T follicular helper cell (primary cell): ENCODE results near the gene PAMR1.
A peak's percentile ranks its signal among the peaks of the same experiment; 100 is the strongest.

Source experiments
- DNase-seq: peaks from one replicate; pipeline ENCODE4 v3.0.0-alpha.2; 2020; ENCODE audit warnings: low read depth

PAMR1 gene

DNA sequence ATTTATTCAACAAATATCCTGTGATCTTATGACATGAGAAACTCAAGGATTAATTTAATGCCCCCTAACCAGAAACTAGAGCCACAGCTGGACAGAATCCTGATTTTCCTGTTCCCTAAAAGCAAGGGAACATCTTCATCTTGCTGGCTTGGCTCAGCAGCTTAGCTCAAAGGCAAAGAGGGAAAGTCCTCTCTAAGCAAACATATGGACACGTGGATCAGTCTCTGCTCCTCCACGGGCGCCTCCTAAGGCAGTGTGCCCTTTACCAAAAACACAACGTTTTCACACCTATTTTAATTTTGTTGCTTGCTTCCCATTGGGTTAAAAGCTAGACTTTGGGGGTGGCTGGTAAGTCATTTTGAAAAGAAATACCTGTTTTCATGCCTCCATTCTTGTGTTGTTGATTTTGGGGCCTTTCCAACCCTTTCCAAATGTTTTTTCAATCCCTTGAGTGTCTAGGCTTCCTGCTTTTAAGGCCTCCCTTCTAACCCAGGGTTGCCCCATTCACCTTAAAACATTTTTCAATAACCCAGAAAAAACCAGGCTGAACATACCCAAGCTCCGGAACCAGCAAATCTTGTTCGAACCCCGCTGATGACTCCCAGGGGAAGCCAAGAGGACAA, 121.5 kb downstream of the PAMR1 start:
- no peak for DNase-seq

DNA sequence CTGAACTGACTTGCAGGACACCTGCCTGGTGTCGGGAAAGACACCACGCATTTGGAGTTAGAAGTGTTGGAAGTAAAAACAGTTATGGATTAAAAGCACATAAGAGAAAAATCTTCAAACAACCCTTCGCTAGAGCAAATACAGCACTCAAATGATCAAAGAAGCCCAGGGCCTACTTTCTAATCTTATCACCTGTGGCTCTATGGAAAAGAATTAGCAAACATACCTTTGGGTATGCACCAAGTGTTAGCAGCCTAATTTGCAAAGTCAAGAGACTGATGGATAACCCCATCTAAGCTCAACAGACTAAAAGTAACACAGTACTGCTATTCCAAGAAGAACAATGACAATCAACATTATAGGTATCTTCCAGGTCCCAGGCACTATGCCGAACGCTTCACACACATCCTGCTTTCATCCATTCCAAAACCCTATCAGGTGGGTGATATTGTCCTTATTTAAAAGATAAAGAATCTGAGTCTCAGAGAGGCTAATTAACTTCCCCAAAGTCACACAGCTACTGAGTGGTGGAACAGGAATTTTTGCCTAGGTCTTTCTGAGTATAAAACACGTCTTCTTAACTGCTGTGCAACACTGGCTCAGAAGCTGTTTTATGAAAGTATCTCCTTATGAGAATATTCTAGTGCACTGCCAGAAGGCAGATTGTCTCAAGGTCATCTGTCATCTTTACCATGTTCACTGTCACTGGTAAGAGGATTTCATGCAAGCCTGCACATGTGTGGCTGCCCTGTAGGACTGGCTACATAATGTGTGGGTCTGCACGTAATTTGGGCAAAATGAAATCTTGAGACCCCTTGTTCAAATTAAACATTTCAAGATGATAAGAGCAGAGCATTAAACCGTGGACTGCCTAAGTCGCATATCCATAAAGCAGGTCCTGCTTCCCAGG, 122.4 kb downstream of the PAMR1 start:
- DNase-seq = no peak

DNA sequence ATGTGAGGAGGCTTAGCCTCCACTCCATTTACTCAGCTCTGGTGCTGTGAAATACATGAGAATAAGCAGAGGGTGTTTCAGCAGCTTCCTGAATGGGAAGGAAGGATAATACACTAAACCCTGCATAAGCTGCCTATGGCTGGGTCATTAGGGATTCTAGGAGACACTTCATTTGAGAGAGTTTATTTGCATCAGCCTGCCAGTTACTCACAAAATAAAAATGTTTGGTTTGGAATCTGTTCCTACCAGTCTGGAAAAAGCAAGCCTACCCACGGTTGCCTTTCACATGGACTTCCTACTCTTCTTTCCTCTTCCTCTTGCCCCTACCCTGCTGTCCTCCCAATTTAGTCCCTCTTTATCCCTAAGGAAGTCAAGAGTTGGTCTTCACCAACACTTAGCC, 126.5 kb downstream of the PAMR1 start:
- DNase-seq = no peak

DNA sequence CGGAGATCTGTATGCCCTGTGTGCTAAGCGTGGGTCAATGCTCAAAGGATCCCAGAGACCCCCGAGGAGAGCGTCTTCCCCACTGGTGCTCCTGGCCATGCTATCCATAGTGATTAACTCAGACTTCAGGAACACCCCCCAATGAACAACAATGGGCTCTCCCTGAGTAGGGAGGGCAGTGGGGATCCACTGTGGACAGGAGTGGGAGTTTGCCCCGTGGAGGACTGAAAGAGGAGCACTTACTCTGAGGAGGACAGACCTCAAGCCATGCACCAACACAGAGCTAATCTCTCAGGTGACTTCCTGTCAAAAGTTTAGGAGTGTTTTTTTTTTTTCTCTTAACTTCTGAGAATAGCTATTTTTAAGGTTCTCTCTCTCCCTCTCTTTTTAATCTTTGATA, 130.5 kb downstream of the PAMR1 start:
- DNase-seq = no peak

DNA sequence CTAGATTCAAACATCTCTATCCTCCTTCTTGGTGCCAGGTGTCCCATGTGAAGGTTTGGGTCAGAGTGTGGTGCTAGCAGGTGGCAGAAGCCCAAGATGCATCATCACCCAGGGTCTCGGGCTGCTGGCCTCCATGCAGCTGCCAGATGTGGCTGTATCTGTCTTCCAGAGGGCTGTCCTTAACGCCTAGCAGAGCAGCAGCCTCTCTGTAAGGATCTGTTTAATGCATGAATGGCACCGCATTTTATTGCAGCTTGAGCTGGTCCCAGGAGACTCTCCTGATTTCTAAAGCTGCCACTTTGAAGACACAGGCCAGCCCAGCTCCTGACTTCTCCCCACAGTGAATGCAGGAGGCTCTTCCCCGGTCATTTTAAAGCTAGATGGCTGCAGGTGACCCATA, 132.3 kb downstream of the PAMR1 start:
- DNase-seq = no peak

DNA sequence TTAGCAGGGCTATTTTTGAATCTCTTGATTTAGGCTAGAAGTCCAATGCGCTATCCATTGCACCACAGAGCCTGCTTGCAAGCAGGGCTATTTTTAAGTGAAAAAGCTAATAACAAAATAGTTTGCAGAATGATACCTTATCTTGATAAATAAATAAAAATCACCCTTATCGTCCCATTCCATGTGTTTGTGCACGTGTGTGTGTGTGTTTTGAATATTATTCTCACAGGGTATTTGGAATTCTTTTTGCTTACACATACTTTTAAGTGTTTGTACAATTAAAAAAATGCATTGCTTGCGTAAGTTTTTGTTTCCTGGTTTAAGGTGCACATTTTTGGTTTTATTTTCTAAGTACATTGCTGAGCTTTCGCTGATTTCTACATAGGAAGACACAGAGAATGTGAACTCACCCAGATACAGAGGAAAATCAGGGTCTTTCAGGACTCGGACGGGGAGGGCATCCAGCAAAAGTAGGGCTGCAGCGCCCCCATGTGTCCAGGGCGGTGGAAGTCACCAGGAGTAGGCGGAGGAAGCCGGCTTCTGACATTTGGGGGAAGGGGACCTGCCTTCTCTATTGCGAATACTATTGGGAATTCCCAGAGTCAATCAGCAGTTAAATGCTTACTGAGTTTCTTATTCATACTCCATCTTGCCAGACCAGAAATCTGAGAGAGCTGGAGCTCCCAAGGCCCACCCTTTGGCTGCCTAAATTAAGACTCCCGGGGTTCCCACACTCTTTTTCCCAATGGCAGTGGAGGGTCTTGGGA, 133.3 kb downstream of the PAMR1 start:
- DNase-seq = peak; percentile 79

DNA sequence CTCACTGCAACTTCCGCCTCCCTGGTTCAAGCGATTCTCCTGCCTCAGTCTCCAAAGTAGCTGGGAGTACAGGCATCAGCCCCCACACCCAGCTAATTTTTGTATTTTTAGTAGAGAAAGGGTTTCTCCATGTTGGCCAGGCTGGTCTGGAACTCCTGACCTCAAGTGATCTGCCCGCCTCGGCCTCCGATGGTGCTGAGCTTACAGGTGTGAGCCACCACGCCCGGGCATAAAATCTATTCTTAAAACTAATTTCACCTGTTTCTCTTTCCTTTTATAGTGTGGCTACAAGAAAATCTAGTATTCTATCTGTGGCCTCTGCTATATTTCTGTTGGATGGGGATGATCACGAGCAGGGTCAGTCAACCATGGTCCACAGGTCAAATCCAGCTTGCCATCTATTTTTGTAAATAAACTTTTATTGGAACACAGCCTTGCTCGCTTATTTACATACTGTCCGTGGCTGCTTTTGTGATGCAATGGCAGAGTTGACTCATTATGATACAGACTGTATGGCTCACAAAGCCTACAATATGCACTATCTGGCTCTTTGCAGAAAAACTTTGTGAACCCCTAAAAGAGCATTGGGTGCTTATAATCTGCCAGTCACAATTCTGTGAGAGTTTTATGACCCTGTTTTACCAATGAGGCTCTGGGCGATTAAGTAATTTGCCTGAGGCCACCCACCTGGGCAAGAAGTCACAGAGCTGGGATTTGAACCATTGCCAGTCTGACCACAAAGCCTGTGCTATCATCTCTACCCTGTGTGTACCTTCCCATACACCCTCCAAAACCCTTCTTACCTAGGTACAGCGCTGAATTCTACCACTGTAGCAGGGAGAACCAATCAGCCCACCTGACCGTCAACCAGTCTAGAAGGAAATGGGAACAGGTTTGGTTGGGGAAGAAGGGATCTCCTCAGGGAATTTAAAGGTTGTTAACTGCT, 134.4 kb downstream of the PAMR1 start:
- DNase-seq = no peak

DNA sequence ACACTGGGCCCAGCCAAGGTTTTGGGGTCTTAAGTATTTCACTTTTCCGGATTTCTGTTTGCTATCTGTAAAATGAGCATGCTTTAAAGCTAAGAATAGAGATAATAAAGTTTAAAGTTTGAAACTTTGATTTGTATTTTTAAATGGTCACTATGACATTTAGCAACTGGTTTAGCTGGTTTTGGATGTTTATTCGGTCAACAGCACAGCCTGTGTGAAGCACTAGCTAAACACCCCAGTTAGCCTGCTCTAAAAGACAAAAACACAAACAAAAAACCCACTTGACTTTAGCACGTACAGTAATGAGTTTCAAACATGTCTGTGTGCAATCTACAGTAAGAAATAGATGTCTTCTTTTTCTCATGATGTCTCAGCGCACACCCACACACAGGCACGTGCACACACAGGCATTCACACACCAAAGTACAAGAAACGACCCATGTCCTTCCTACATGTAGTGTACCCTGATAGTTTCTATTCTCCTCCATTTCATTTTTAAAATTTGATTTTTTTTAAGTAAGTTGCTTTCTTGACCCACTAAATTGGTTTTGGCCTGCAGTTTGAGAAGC, 135.4 kb downstream of the PAMR1 start:
- no peak for DNase-seq

DNA sequence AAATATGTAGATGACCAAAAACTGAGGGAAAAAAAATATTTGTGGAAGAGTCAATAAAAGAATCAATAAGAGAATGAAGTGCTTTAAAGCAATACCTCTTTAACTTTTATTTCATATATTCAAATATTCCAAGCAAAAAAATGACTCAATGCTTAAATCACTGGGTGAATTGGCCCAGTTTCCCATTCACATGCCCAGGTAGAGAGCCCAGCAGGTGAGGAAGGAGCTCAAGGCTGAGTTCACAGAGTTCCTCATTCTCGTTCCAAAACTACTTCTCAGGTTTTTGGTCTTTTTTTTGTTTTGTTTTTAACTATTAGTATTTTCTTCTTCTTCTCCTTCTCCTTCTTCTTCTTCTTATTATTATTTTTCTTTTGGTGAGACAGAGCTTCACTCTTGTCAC, 136.3 kb downstream of the PAMR1 start:
- DNase-seq = no peak

DNA sequence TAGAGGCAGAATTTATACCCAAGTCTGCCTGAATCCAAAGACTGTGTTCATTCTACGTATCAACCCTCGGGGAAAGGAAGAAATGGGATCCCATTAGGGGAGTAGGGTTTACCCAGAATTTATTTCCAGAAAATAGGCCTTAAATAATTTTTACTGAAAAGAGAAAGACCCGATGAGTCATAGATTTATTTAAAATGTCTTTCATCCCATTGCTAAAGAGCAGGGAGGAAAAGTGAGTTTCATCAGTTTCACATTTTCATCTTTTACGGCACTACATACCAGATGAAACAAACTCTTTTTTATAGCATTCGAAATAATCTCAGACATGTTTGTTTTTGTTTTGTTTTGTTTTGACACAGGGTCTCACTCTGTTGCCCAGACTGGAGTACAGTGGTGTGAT, 137.4 kb downstream of the PAMR1 start:
- no peak for DNase-seq

DNA sequence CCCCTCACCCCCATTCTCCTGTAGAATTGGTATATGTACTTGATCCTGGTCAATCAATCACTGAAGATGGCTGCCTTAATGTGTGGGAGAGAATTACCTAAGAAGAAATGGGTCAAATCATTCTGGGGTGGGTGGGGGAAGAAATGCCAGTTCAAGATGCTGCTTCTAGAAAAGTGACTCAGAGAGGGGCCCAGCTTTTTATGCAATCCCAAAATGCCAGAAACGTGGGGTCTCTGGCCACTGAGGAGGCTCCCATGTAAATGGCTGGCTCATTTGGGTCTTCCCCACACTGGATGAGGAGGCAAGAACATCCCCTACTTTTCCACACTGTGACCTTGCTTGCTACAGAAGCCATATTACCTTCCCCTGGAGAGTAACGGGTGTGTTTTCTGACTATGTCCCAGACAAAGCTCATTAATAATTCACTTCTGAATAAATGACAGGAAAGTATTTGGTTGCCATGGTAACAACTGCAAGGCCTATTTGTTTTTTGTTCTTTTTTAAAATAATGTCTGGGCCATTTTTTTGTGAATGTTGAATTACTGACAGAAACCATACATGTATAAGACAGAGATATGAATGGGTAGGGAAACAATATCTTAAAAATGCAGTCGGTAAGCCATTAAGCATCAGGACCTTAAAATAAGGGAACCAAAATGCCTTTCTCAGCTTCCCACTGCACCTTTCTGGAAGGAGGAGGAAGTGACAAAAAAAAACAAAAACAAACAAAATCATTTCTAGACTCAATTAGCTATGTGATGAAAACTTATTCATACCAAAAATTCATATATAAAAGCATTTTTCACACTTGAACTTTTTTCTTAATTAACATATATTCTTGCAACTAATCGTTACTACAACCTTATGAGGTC, 138.1 kb downstream of the PAMR1 start:
- no peak for DNase-seq

DNA sequence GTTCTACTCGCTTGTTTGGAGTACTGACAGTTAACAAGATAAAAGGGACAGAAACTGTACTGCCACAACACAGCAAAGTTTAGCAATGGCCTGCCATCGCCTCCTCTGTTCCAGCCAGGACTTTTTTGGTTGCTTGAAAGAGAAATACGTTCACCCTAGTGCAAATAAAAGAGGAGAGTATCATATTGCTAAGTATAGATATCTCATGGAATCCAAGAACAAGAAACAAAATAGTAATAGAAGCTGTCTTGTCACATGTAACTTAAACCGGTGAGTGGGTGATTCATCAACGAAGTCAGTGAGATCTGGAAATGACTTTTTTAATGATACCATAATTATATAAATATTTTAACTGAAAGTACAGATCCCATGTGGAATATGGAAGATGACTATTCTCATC, 141.5 kb downstream of the PAMR1 start:
- DNase-seq = no peak
